AG20443 (cell line): ENCODE data around the gene GUCY1A1.

Experiments used
- DNase-seq: peaks from one replicate; pipeline ENCODE4 v3.0.0; 2012; ENCODE audit warnings: low spot score, mixed read lengths

GUCY1A1 gene

GRCh38 chr4:155692361-155692760 lies 25.7 kb downstream of the GUCY1A1 start:
- DNase-seq, result no peak

GRCh38 chr4:155693015-155693663 lies 26.5 kb downstream of the GUCY1A1 start:
- no peak for DNase-seq

- DNase-seq, result no peak
Observed at GRCh38 chr4:155694100-155694785, 27.6 kb downstream of the GUCY1A1 start.

- no peak for DNase-seq
Observed at GRCh38 chr4:155696226-155696625, 29.6 kb downstream of the GUCY1A1 start.

- no peak for DNase-seq
Observed at GRCh38 chr4:155696726-155697125, 30.1 kb downstream of the GUCY1A1 start.

DNA sequence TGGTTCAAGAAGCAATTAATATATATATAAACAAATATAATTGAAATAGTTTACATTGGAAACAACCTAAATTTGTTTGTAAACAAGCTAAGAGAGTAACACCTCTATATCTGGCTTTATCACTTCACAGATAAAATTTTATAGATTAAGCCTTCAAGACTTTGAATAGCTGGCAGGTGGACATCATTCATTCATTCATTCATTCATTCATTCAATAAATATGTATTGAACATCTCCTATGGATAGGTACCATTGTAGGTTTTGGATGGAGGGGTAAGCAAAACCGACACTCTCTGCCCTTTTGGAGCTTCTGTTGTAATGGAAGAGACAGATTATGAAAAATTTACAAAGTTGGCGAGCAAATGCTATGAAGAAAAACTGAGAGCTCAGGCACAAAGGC lies 35.2 kb downstream of the GUCY1A1 start:
- DNase-seq, result no peak

- no peak for DNase-seq
Observed at GRCh38 chr4:155703486-155704247, 37.0 kb downstream of the GUCY1A1 start.

DNA sequence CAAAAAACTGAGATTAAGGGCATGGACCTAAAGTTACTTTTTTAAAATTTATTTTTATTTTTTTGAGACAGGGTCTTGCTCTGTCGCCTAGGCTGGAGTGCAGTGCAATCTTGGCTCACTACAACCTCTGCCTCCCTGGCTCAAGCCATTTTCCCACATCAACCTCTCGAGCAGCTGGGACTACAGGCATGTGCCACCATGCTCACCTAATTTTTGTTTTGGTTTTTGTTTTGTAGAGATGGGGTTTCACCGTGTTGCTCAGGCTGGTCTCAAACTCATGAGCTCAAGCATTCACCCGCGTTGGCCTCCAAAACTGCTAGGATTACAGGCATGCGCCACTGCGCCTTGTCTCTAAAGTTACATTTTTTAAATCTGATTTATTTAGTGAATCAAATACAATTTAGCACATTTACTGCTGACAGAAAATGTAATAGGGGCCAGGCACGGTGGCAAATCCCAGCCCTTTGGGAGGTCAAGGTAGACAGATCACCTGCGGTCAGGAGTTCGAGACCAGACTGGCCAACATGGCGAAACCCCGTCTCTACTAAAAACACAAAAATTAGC lies 38.3 kb downstream of the GUCY1A1 start:
- no peak for DNase-seq

DNA sequence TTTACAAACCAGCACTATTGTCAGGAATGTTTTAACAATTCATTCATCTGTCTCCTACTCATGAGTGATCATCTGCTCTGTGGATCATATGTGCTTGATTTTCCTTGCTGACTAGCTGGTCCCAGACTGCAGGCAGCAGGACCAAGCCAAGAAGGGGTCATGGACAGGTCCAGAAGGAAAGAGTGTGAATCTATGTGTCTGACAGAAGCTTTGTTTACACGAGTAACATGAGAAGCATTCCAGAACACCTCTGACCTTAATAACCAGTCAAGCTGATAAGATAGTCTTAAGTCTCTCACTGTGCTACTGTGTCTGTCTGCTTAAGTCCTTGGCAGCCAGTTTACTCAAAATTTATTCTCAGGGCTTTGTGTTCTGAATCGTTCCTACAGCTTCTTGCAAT lies 39.0 kb downstream of the GUCY1A1 start:
- no peak for DNase-seq

DNA sequence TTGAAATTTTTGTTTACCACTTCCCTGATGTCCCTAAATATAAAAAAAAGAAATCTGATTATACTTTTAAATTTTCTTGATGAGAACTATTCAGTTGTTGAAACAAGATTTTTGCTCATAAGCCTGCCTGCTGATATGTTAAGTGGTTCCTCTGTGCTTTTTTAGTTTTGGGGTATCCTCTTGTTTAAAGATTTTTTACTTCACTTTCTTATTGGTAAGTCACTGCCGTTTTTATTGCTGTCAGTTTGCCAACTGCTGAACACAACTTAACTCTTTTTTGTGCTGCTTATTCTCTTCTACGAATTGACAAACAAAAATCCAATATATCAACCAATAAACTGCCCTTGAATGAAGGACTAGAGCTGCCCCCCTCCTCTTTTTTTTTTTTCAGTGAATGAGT lies 39.5 kb downstream of the GUCY1A1 start:
- DNase-seq, result no peak

- no peak for DNase-seq
Observed at GRCh38 chr4:155707251-155707650, 40.6 kb downstream of the GUCY1A1 start.

DNA sequence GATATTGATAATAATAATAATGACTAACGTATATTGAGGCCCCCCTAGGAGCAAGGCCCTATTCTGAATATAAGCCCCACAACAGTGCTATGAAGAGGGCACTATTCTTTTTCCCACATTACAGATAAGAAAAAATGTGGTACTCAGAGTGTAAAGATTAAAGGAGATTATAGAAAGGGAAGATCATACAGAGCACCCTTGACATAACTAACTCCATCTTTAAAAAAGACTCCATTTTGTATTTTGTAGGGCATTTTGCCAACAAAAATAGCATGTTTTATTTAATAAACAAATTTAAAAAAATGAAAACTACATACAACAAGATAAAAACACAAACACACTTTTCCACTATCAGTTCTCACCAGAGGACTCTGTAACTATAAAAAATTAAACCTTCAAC lies 42.1 kb downstream of the GUCY1A1 start:
- DNase-seq, result no peak

DNA sequence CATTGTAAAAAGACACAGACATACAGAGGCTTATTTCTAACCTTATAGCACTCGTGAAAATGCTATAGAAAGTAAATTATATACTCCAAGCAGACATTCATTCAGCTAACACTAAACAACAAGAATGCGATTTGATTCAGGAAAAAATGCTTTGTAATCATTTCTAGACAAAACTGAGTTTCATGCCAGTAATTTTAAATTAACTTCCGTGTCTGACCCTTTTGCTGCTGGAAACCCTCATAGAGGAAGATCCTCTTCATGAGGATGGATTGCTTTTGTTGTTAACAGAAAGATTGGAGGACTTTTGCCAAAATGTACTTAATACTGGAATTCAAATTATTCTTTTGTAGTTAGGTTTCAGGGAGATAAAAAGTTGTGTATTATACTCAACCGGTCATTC lies 43.3 kb downstream of the GUCY1A1 start:
- no peak for DNase-seq

- no peak for DNase-seq
Observed at GRCh38 chr4:155711556-155711955, 44.9 kb downstream of the GUCY1A1 start.

DNA sequence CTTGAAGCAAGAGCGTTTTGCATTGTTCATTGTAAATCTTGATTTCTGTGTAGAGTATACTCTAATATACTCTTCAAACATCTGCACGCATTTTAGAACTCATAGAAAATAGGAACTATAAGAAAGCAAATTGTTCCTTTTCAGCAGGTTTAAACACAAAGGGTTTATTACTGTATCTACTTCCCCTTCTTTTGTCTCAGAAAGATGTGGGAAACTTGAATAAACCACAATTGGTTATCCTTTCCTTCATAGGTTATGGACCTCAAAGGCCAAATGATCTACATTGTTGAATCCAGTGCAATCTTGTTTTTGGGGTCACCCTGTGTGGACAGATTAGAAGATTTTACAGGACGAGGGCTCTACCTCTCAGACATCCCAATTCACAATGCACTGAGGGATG lies 46.2 kb downstream of the GUCY1A1 start:
- no peak for DNase-seq

- no peak for DNase-seq
Observed at GRCh38 chr4:155713911-155714310, 47.3 kb downstream of the GUCY1A1 start.

GRCh38 chr4:155722336-155722735 lies 55.7 kb downstream of the GUCY1A1 start:
- DNase-seq, result no peak

DNA sequence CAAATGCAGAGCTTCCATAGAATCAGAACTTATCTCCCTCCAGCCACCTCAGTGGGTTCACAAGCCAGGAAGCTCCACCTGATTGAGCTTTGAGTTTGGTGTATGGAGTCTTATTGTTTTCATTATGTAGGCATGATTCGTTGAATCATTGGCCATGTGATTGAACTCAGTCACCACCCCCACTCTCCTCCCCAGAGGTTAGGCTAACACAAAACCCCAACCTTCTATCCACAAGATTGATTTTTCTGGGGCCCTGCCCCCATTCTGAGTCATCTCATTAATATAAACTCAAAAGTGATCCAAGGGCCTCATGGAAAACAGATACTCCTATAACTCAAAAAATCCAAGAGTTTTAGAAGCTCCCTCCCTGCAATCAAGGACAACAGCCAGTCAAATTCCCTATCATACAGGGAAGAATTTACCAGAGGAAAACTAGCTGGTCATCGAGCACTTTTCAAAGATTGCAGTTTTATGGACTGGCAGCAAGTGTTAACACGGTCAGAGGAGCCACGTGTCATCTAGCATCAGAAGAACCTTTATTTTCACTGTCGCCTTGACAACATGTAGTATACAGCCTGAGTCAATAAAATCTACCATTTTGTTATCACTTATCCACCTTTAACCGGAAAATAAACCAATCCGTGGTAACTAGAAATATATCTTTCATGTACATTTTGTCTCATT lies 56.3 kb downstream of the GUCY1A1 start:
- no peak for DNase-seq

DNA sequence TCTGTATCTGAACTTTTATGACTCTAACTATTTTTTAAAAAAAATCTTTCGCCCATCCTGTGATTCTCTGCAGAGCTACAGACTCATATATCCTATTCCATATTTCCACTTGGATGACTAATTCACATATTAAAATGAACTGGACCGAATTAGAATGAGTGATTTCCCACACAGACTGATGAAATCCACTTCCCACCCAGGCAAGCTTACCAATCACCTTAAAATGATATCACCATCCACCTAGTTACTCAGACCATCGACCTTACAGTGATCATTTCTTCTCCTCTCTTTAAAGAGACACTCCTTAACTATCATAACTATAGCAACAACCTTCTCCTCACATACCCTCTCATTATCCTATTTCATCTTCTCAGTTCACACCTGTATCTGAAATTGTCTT lies 58.1 kb downstream of the GUCY1A1 start:
- DNase-seq, result no peak

GRCh38 chr4:155734065-155734464 lies 67.4 kb downstream of the GUCY1A1 start:
- DNase-seq, result no peak

GRCh38 chr4:155734951-155735350 lies 68.3 kb downstream of the GUCY1A1 start:
- DNase-seq, result no peak

- no peak for DNase-seq
Observed at GRCh38 chr4:155735496-155735895, 68.8 kb downstream of the GUCY1A1 start.
